ENCODE results near the gene SETD1A.

SETD1A gene

GRCh38 chr16:31003744-31004143 is 46.2 kb downstream of the SETD1A start:
- H3K27ac ChIP-seq (ENCODE audit: low read length): no peak overlapping the region
- no peaks in the 10 kb centered on the region for H3K36me3 ChIP-seq (replicated peaks; ENCODE audit: low read depth, low read length)
- no peak overlapping the region for H3K9ac ChIP-seq (ENCODE audit: low read length)
- 0 out of 2 replicates have a peak, but pooled peaks cover 3% of the 10 kb centered on the region for H3K27me3 ChIP-seq (ENCODE audit: low read depth, low read length)
- H2AFZ ChIP-seq (ENCODE audit: low read depth, low read length): no peak overlapping the region
- no peaks in the 10 kb centered on the region for H3K79me2 ChIP-seq (ENCODE audit: low read length)
- no peak overlapping the region for H3K4me2 ChIP-seq (ENCODE audit: low read length)
- no peaks in the 10 kb centered on the region for H3K9me3 ChIP-seq (ENCODE audit: insufficient read depth, low read length)
- H3K4me3 ChIP-seq (ENCODE audit: low read length): no peak overlapping the region
- no peaks in the 10 kb centered on the region for H4K20me1 ChIP-seq (ENCODE audit: insufficient read depth, low read length)
- H3K4me1 ChIP-seq (ENCODE audit: low read length): no peaks in the 10 kb centered on the region
- TF ChIP-seq CTCF (IDR thresholded peaks at IDR 0.05; ENCODE audit: low read depth, low read length): no peak
- no peak for TF ChIP-seq EZH2phosphoT487 (IDR thresholded peaks at IDR 0.05; ENCODE audit: low read depth)

GRCh38 chr16:31004658-31005057 is 47.1 kb downstream of the SETD1A start:
- H3K36me3 ChIP-seq (replicated peaks; ENCODE audit: low read depth, low read length): no peaks in the 10 kb centered on the region
- no peak overlapping the region for H2AFZ ChIP-seq (ENCODE audit: low read depth, low read length)
- TF ChIP-seq EZH2phosphoT487 (IDR thresholded peaks at IDR 0.05; ENCODE audit: low read depth): no peak
- TF ChIP-seq CTCF (IDR thresholded peaks at IDR 0.05; ENCODE audit: low read depth, low read length): no peak
- no peak overlapping the region for H3K9ac ChIP-seq (ENCODE audit: low read length)
- H3K27ac ChIP-seq (ENCODE audit: low read length): no peak overlapping the region
- H3K4me3 ChIP-seq (ENCODE audit: low read length): no peak overlapping the region
- H3K79me2 ChIP-seq (ENCODE audit: low read length): no peaks in the 10 kb centered on the region
- no peaks in the 10 kb centered on the region for H3K9me3 ChIP-seq (ENCODE audit: insufficient read depth, low read length)
- H4K20me1 ChIP-seq (ENCODE audit: insufficient read depth, low read length): no peaks in the 10 kb centered on the region
- 0 out of 2 replicates have a peak, but pooled peaks cover 3% of the 10 kb centered on the region for H3K27me3 ChIP-seq (ENCODE audit: low read depth, low read length)
- H3K4me1 ChIP-seq (ENCODE audit: low read length): no peaks in the 10 kb centered on the region
- no peak overlapping the region for H3K4me2 ChIP-seq (ENCODE audit: low read length)

- no peaks in the 10 kb centered on the region for H3K4me1 ChIP-seq (ENCODE audit: low read length)
Measured at GRCh38 chr16:31005350-31006085, 48.0 kb downstream of the SETD1A start.

GRCh38 chr16:31006086-31006385 is 48.5 kb downstream of the SETD1A start:
- no peaks in the 10 kb centered on the region for H4K20me1 ChIP-seq (ENCODE audit: insufficient read depth, low read length)
- H3K36me3 ChIP-seq (replicated peaks; ENCODE audit: low read depth, low read length): no peaks in the 10 kb centered on the region
- H3K79me2 ChIP-seq (ENCODE audit: low read length): no peaks in the 10 kb centered on the region
- no peak overlapping the region for H3K4me3 ChIP-seq (ENCODE audit: low read length)
- no peaks in the 10 kb centered on the region for H3K4me1 ChIP-seq (ENCODE audit: low read length)
- no peak overlapping the region for H3K4me2 ChIP-seq (ENCODE audit: low read length)
- no peak overlapping the region for H2AFZ ChIP-seq (ENCODE audit: low read depth, low read length)
- H3K27ac ChIP-seq (ENCODE audit: low read length): no peak overlapping the region
- TF ChIP-seq CTCF (IDR thresholded peaks at IDR 0.05; ENCODE audit: low read depth, low read length) (no peak), EZH2phosphoT487 (IDR thresholded peaks at IDR 0.05; ENCODE audit: low read depth) (no peak)
- H3K9ac ChIP-seq (ENCODE audit: low read length): no peak overlapping the region
- H3K27me3 ChIP-seq (ENCODE audit: low read depth, low read length): 0 out of 2 replicates have a peak, but pooled peaks cover 3% of the 10 kb centered on the region
- H3K9me3 ChIP-seq (ENCODE audit: insufficient read depth, low read length): no peaks in the 10 kb centered on the region

More at GRCh38 chr16:31005350-31006085, 48.0 kb downstream of the SETD1A start:
- H3K4me3 ChIP-seq (ENCODE audit: low read length): no peak overlapping the region
- TF ChIP-seq EZH2phosphoT487 (IDR thresholded peaks at IDR 0.05; ENCODE audit: low read depth) (no peak), CTCF (IDR thresholded peaks at IDR 0.05; ENCODE audit: low read depth, low read length) (no peak)
- H2AFZ ChIP-seq (ENCODE audit: low read depth, low read length): no peak overlapping the region
- H3K27ac ChIP-seq (ENCODE audit: low read length): no peak overlapping the region
- no peaks in the 10 kb centered on the region for H3K79me2 ChIP-seq (ENCODE audit: low read length)
- H4K20me1 ChIP-seq (ENCODE audit: insufficient read depth, low read length): no peaks in the 10 kb centered on the region
- H3K9me3 ChIP-seq (ENCODE audit: insufficient read depth, low read length): no peaks in the 10 kb centered on the region
- no peaks in the 10 kb centered on the region for H3K36me3 ChIP-seq (replicated peaks; ENCODE audit: low read depth, low read length)
- 0 out of 2 replicates have a peak, but pooled peaks cover 3% of the 10 kb centered on the region for H3K27me3 ChIP-seq (ENCODE audit: low read depth, low read length)
- no peak overlapping the region for H3K4me2 ChIP-seq (ENCODE audit: low read length)
- no peak overlapping the region for H3K9ac ChIP-seq (ENCODE audit: low read length)
